Ovary (tissue), 9 donors: Measurements from ENCODE around the gene DARS2. TPM values are rescaled to one million over a fixed set of nuclear protein-coding genes. Genes with fewer than 3 reads are reported as not detected.
"Not testable (repeated sequence)": the region's sequence is repeated elsewhere in the genome, so short reads cannot be mapped to it uniquely, and the experiment has no call there.

ENCODE experiments used
- DNase-seq, 5 donors: peaks; one replicate each; pipeline ENCODE4 v3.0.0-alpha.2; 2019 to 2020
- H3K27ac ChIP-seq, 2 donors: fragments of 200-600 bp; one replicate each; pipeline versions ENCODE4 v1.5.1 to v1.8.0; 2019 to 2022
- H3K27me3 ChIP-seq: fragments of 200-600 bp; one replicate; pipeline ENCODE4 v1.8.0; 2022
- H3K36me3 ChIP-seq: fragments of 200-600 bp; sonication (generic); one replicate; pipeline ENCODE4 v1.5.1; 2019
- H3K4me1 ChIP-seq: one replicate; pipeline ENCODE4 v1.8.1; 2013; ENCODE audit warnings: mild to moderate bottlenecking, moderate library complexity; ENCODE audit not compliant: insufficient read depth
- H3K4me3 ChIP-seq: fragments of 200-600 bp; sonication (generic); one replicate; pipeline ENCODE4 v1.5.1; 2017
- H3K9me3 ChIP-seq, 2 donors: fragments of 200-600 bp in 1 of 2; sonication (generic) in 1 of 2; one replicate each; pipeline versions ENCODE4 v1.5.1 to v1.8.1; 2013 to 2019; ENCODE audit warnings: mild to moderate bottlenecking in 1 of 2, moderate library complexity in 1 of 2
- EP300 ChIP-seq: sonication (generic); formaldehyde crosslinking; IDR thresholded peaks from one replicate; pipeline ENCODE4 v1.6.1; 2017; ENCODE audit warnings: antibody characterized with exemption
- POLR2A ChIP-seq: fragments of 450-650 bp; IDR thresholded peaks from one replicate; pipeline ENCODE4 v1.6.1; 2017; ENCODE audit warnings: antibody characterized with exemption, mild to moderate bottlenecking, moderate library complexity
- WGBS, 3 donors: extraction: QIAGEN DNeasy Blood & Tissue Kit in 1 of 3; methylation state at CpG; one replicate each; pipeline versions ENCODE4 v1.1.5 to v1.1.7; 2013 to 2017; 5-methylcytosine and 5-hydroxymethylcytosine counted together
- intact Hi-C, 4 donors: fragments of 100-400 bp; cut with DNase I; formaldehyde crosslinking; loops; one replicate each; pipeline versions ENCODE4 v1.11.0 to v1.15.1; 2022 to 2023
- polyA plus RNA-seq, 2 donors: library from polyadenylated mRNA; stranded (reverse); fragments of 200-250 nt in 1 of 2; fragments of 350-450 nt in 1 of 2; fragmentation: Illumina TruSeq in 1 of 2; extraction: RNeasy Lipid Tissue Mini Kit (QIAGEN cat#74804) in 1 of 2; gene quantifications; one replicate each; pipeline ENCODE4 v1.2.3, GENCODE V29; 2013 to 2014
- total RNA-seq, 7 donors: library from RNA; depleted of rRNA in 2 of 7; stranded (reverse); fragments of >200 nt in 2 of 7; fragmentation: NEBNext Ultra II Directional in 3 of 7; extraction: Animal tissue kit (Norgen Biotek cat#: 25700) in 3 of 7; gene quantifications; one replicate each; pipeline versions ENCODE4 v1.1.0 to v1.2.4, GENCODE V29; 2016 to 2023
- TF ChIP-seq, protein P1 (sequence below), 3 donors: fragments of 450-650 bp in 2 of 3; fragments of 200-600 bp in 1 of 3; IDR thresholded peaks; one replicate each; pipeline versions ENCODE4 v1.5.1 to v1.8.0; 2016 to 2022; ENCODE audit warnings: antibody characterized with exemption in 3 of 3, mild to moderate bottlenecking in 1 of 3
- donor health status: DM: no; HTN: no; CAD: no; lungs with moderate emphysema.
- donor health status: DM: no; HTN: no; CAD: no.
- donor health status: Bipolar disorder and iron deficiency.
- donor health status: DM: yes; HTN: yes; CAD: no.
- donor health status: DM: no; HTN: no; CAD: no.
- donor health status: DM: yes; HTN: yes; CAD: no.

DARS2 gene
- total and polyA plus RNA-seq, 9 donors = 4.3 to 20.5 (median 9.1) TPM

DNA sequence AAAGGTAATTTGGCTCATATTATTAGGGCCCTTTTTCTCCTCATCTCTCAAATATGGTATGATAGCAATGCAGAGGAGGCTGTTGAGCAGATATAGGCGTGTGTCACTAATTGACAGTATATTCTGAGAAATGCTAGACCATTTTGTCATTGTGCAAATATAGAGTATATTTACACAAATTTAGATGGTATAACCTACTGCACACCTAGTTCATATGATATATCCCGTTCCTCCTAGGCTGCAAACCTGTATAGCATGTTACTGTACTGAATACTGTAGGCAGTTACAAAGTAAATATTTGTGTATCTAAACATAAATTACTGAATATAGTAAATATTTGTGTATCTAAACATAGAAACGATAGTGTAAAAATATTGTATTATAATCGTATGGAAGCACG, 52.3 kb downstream of the DARS2 start:
- H3K27ac ChIP-seq = no peak overlapping the region
- H3K4me3 ChIP-seq = no peak overlapping the region
- WGBS, 3 donors = 91 to 97% (median 91%) methylated on average over 5 of the region's 5 CpGs
- H3K4me1 ChIP-seq = no peaks in the 10 kb centered on the region
- no peaks in the 10 kb centered on the region for H3K9me3 ChIP-seq
- TF ChIP-seq EP300 (no peak), POLR2A (no peak)
- TF ChIP-seq, protein P1, sequence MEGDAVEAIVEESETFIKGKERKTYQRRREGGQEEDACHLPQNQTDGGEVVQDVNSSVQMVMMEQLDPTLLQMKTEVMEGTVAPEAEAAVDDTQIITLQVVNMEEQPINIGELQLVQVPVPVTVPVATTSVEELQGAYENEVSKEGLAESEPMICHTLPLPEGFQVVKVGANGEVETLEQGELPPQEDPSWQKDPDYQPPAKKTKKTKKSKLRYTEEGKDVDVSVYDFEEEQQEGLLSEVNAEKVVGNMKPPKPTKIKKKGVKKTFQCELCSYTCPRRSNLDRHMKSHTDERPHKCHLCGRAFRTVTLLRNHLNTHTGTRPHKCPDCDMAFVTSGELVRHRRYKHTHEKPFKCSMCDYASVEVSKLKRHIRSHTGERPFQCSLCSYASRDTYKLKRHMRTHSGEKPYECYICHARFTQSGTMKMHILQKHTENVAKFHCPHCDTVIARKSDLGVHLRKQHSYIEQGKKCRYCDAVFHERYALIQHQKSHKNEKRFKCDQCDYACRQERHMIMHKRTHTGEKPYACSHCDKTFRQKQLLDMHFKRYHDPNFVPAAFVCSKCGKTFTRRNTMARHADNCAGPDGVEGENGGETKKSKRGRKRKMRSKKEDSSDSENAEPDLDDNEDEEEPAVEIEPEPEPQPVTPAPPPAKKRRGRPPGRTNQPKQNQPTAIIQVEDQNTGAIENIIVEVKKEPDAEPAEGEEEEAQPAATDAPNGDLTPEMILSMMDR (IDR thresholded peaks at IDR 0.05) = no peak
- H3K36me3 ChIP-seq = no peaks in the 10 kb centered on the region
- intact Hi-C loops = no loop called here
- no peaks in the 10 kb centered on the region for H3K27me3 ChIP-seq
- DNase-seq = no peak

DNA sequence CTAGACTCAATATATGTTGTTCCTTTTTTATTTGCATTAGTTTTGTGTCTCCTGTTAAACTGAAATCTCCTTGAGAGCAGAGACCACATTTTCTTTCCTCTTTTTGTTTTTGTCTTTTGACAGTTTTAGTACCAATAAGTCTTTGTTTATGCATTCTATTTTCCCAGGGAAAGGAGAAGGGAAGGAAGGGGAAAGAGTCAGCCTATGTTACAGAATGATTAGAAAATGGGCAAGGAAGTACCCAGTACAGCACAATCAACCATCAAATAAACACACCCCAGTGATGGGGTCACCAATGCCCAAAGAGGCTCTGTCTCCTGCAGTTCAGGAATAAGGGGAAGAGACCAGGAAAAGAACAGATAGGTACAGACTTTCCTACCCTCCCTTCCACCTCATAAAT, 53.8 kb downstream of the DARS2 start:
- H3K4me1 ChIP-seq = no peaks in the 10 kb centered on the region
- H3K27me3 ChIP-seq = no peaks in the 10 kb centered on the region
- no peak for TF ChIP-seq POLR2A
- TF ChIP-seq, protein P1 (IDR thresholded peaks at IDR 0.05) = no peak
- TF ChIP-seq EP300 = no peak
- intact Hi-C loops = no loop called here
- H3K9me3 ChIP-seq = no peaks in the 10 kb centered on the region
- H3K27ac ChIP-seq = no peak overlapping the region
- no peaks in the 10 kb centered on the region for H3K36me3 ChIP-seq
- no peak overlapping the region for H3K4me3 ChIP-seq
- DNase-seq = no peak

DNA sequence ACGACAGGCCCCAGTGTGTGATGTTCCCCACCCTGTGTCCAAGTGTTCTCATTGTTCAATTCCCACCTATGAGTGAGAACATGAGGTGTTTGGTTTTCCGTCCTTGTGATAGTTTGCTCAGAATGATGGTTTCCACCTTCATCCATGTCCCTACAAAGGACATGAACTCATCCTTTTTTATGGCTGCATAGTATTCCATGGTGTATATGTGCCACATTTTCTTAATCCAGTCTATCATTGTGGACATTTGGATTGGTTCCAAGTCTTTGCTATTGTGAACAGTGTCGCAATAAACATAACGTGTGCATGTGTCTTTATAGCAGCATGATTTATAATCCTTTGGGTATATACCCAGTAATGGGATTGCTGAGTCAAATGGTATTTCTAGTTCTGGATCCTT, 56.6 kb downstream of the DARS2 start:
- H3K4me1 ChIP-seq, DNase-seq, H3K27ac ChIP-seq, H3K9me3 ChIP-seq, H3K27me3 ChIP-seq, H3K36me3 ChIP-seq, H3K4me3 ChIP-seq, intact Hi-C loops: not testable (repeated sequence)
- WGBS, 3 donors = 90 to 97% (median 94%) methylated on average over 4 of the region's 4 CpGs

DNA sequence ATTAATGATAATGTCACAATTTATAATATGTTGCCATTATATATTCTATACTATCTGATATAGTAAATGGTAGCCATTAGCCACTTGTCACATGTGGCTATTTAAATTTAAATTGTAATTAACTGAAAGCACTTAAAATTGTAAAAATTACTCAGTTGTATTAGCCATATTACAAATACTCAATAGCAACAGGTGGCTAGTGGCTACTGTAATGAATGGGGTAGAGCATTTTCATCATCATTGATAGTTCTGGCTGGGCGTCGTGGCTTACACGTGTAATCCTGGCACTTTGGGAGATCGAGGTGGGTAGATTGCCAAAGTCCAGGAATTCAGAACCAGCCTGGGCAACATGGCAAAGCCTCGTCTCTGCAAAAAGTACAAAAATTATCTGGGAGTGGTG, 60.2 kb downstream of the DARS2 start:
- WGBS, 3 donors = 93 to 97% (median 93%) methylated on average over 5 of the region's 5 CpGs

DNA sequence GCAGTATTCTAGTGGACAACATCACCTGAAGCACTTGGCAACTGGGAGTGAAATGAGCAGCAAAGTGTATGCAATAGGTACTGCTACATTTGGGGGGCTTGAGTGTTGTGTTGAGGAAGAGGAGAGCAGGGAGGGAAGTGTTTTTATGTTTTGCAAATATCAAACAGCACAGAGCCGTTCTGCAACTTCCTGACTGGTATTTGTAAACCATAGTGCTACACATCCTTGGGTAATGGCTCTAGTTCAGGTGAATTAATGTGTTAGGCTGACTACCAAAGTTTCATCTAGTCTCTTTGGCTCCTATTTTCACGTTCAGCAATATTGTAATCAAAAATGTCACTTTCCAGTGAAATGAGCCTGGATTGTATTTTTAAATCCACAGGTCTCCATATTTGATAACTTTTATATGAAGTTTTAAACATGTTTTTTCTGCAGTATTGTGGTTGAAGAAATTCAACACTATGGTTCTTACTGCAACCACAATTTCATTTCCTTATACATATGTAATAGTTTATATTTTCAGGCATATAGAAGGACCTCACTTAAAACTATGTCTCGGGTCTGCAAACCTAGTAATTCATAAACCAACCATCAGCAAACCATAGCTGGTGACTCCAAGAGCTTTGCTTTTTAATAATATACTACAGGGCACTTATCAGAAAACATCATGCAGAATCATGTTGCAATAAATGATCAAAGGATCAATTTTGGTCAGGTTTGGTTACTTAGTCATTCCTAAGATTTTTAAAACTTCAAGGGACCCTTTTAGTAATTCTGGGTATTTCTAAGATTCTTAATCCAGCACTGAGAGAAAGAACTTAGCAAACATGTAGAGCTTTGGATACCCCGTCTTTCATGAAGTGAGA, 62.5 kb downstream of the DARS2 start:
- WGBS, 3 donors = 80 to 90% (median 85%) methylated on average over 4 of the region's 4 CpGs
- Histone ChIP-seq H3K27ac (no peak overlapping the region), H3K9me3 (no peaks in the 10 kb centered on the region), H3K27me3 (no peaks in the 10 kb centered on the region), H3K4me3 (no peak overlapping the region), H3K36me3 (no peaks in the 10 kb centered on the region), H3K4me1 (no peaks in the 10 kb centered on the region)
- DNase-seq = no peak
- intact Hi-C loops = no loop called here
- TF ChIP-seq POLR2A (no peak), EP300 (no peak)
- TF ChIP-seq, protein P1 (IDR thresholded peaks at IDR 0.05) = no peak

More for the DNA sequence above, 60.2 kb downstream of the DARS2 start:
- intact Hi-C loops = no loop called here
- no peak overlapping the region for H3K27ac ChIP-seq
- no peaks in the 10 kb centered on the region for H3K4me1 ChIP-seq
- H3K27me3 ChIP-seq = no peaks in the 10 kb centered on the region
- TF ChIP-seq, protein P1 (IDR thresholded peaks at IDR 0.05) = no peak
- no peak for TF ChIP-seq POLR2A
- no peak for DNase-seq
- no peak overlapping the region for H3K4me3 ChIP-seq
- no peaks in the 10 kb centered on the region for H3K36me3 ChIP-seq
- H3K9me3 ChIP-seq = no peaks in the 10 kb centered on the region
